OCI-LY7 (cell line): Measurements from ENCODE around the gene SMYD3.

Source experiments
- CTCF ChIP-seq: fragments of 200-600 bp; sonication (generic); conservative IDR thresholded peaks from 2 replicates; pipeline ENCODE4 v1.5.1; 2014; ENCODE audit warnings: mild to moderate bottlenecking, antibody characterized with exemption, low read length, moderate library complexity, mixed read lengths
- EZH2phosphoT487 ChIP-seq: fragments of 200-600 bp; sonication (generic); IDR thresholded peaks from 2 replicates; pipeline ENCODE4 v1.6.1; 2018; ENCODE audit warnings: low read depth, borderline replicate concordance, mild to moderate bottlenecking, mixed run types, antibody characterized with exemption, low read length, moderate library complexity, mixed read lengths

GRCh38 chr1:246093230-246093629 is 413.8 kb downstream of the SMYD3 start:
- TF ChIP-seq CTCF (no peak), EZH2phosphoT487 (no peak)
